Superior temporal gyrus (tissue), 1 donor: Measurements from ENCODE around the gene SNCAIP.
A peak's percentile ranks its signal among the peaks of the same experiment; 100 is the strongest.

Source experiments
- DNase-seq: peaks from one replicate; pipeline ENCODE4 v3.0.0-alpha.2; 2016; ENCODE audit errors: extremely low spot score

Gene SNCAIP

GRCh38 chr5:122423221-122423620, 111.2 kb downstream of the SNCAIP start:
- no peak for DNase-seq

DNA sequence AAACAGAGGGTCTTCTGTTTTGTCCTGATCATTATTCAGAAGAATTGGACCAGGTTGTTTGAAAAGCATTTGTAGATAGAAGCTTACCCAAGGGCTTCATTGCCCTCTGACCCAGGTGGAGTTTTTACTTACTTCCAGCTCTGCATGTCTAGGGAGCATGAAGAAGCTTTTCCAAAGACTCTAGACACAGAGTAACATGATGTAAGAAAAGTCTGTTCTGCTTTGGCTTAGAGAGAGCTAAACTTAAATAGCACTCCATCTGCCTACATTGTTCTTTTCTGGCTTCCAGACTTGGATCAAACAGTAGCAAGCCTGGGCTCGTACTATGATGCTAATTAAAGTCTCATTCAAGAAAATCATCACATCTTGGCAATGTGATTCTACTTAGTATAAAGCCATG, 112.1 kb downstream of the SNCAIP start:
- DNase-seq = peak; percentile 77

DNA sequence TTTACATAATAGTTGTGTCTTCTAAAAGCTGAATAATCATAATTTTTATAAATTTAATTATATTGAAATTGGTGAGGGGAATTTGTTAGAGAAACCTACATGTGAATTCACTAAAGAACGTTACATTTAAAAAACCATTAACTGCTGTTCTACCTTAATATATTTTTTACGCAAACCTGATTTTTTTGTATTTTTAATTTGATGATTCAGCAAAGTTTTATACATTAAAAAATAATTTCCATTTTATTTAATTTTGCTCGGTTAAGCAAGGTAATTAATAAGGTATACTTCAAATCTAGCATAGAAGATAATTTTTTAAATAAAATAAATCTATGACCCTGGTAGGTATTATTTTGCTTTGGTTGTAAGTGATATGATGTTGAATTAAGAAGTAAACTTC, 114.3 kb downstream of the SNCAIP start:
- DNase-seq = no peak

GRCh38 chr5:122427621-122428020, 115.6 kb downstream of the SNCAIP start:
- no peak for DNase-seq

GRCh38 chr5:122429545-122430318, 117.7 kb downstream of the SNCAIP start:
- no peak for DNase-seq

DNA sequence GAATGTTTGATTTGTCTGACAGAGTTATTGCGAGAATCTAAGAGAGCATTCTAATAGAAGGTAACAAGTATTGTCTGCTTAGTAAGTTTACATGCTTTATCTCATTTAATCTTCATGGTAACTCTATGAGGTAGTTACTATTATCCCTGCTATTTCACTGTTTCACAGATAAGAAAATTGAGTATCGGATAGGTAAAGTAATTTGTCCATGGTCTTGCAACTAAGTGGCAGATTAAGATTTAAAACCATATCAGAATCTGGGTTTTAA, 118.2 kb downstream of the SNCAIP start:
- DNase-seq = no peak

DNA sequence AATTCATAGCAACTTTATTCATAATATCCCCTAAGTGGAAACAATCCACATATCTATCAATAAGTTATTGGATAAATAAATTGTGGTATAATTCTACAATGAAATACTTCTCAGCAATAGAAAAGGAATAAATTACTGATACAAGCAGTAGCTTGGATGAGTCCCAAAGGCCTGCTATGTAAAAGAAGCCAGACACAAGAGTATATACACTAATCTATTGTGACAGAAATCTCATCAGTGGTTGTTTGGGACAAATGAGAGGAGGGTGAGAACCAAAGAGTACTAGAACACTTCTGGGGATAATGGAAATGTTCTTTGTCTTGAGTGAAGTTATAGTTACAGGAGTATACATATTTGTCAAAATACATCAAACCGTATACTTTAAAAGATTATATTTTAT, 119.3 kb downstream of the SNCAIP start:
- no peak for DNase-seq

DNA sequence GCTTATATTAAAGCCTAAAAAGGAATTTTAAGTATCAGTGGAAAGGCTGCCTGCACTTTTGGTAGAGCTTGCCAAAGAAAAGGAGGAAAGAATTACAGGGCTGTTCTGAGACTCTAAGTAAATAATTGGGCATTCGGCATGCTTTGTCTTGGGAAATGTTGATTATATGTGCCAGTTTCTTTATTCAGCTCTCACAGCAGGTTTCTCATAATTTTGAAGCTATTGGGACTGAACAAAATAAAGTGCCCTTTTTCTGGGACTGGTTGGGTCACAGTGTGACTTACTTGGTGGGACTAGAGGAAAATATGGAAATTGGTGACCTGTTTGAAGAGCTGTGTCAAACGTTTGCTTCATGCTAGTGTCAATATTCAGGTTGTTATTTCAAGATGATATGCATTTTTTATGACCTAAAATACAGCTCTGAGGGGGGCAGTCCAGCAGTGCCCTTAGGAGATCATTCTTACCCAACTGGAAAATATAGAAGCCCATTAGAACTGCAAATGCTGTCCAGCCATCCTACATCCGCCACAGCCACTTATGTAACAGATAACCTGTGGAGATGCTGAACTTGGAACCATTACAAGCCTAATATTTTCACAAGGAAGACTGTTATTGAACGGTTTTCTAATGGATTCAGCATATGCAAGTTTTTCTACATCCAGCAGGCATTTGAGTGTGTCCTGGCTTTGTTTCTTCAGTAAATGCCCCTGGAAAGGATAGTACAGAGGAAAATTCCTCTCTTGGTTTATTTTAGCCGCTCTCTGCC, 122.4 kb downstream of the SNCAIP start:
- DNase-seq = no peak

DNA sequence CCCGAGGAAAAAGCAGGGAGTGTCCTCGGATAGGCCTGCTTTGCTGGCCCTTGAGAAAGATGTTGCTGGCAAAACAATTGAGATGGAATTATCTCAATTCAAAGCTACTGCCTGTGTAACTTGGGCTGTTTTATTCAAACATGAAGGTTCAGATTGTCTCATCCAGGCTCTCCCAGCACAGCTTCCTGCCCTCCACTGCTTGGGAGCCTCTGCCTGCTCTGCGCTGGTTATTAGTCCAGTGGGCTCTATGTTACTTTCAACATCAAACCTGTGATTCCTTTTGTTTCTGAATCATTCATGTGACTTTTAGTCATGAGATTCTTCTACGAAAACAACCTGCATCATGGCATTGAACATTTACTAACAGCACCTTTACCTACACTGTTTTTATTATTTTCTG, 123.2 kb downstream of the SNCAIP start:
- DNase-seq = peak; percentile 45

GRCh38 chr5:122435761-122436160, 123.7 kb downstream of the SNCAIP start:
- DNase-seq = peak; percentile 65

DNA sequence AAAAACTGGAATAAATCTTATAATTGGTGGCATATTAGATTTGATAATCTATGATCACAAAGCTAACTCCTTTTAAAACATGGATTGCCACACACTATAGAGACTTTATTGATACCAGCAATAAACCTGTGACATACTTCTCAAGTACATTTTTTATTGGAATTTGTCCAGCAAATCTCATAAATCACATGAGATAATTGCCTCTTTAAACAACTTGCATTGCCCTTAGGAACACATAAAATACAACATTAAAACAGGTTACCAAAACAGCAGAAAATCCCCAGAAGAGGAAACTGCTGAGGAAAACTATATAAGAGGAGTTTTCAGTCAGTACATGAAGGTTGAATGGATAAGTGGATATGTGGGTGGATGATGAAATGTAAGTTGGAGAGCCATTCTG, 124.6 kb downstream of the SNCAIP start:
- no peak for DNase-seq

DNA sequence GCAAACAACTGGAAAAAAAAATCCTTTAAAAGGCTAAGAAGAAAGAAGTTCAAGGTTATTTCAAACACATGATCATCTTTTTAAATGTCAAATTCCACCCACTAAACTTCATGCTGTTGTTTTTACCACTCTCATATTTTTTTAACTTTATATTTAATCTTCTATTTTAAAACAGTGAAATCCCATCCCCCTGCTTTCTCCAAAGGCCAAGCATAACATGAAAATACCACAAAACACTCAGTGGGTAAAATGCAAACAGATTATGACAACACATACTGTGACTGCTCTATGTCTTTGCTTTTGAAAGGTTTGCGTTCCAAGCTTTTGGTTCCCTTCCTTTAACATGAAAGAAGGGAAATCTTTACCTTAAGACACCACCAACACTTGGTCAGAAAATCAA, 127.6 kb downstream of the SNCAIP start:
- DNase-seq = no peak

DNA sequence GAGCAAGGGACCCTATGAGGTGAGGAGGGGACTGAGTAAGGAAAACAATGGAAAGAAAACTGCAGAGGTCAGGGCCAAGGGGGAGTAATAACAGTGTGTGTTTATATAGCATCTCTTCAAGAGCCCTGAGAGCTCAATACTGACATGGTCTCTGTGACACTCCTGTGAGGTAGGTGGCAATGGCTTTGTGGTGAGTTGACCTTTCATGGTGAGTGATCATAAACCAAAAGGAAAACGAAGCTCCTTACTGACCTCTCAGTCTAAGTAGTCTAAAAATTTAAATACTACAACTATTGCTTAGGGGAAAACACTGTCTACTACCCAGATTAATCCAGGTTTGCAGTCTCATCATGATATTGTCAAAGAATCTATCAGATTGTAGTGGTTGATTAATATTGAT, 130.9 kb downstream of the SNCAIP start:
- DNase-seq = no peak

GRCh38 chr5:122444411-122444810, 132.4 kb downstream of the SNCAIP start:
- DNase-seq = no peak

- DNase-seq = no peak
Observed at GRCh38 chr5:122445070-122445469, 133.0 kb downstream of the SNCAIP start.

DNA sequence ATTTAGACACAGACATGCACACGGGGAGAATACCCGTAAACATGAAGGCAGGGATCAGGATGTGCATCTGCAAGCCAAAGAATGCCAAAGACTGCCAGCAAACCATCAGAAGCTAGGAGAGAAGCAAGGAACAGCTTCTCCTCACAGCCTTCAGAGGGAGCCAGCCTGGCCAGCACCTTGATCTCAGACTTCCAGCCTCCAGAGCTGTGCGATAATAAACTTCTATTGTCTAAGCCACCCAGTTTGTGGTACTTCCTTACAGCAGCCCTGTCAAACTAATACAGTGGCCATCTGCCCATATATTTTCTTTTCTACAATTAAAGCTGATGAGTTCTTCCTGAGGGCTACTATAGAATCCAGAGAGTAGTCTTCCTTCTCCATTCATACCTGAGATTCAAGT, 135.0 kb downstream of the SNCAIP start:
- no peak for DNase-seq

- DNase-seq = no peak
Observed at GRCh38 chr5:122447879-122448278, 135.8 kb downstream of the SNCAIP start.

DNA sequence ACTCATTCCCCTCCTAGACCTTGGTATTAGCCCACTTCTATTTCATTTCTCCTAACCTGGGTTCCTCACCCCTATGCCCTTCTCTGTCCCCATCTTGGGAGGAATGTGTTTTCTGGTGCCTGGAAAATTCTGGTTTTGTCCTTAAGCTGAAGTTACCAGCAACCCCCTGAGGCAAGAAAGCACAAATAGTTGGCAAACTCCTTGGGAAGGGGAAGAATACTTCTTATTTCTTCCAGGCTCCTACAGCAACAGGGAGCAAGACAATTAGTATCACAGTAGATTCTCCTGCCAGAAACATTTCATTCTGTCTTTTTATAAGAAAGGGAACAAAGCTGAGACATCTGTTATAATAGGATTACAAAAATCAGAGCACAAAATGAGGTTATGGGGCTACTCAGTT, 142.5 kb downstream of the SNCAIP start:
- DNase-seq = no peak

DNA sequence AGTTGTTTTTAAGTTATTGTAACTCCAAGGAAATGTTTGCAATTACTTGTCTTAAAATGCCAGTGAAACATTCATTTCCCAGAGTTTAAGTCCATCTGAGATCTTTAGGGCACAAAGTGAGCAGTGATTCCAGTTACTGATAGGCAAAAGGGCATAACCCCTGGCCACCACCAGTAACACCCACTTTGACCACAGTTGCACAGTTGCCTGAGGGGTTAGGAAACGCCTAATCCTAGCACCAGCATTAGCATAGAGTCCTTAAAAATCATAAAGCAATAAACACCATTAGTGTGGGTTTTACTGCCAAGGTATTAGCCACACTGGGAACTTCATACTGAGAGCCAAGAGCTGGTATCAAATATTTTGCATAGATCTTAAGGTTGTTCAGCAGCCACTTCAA, 143.9 kb downstream of the SNCAIP start:
- no peak for DNase-seq

- DNase-seq = no peak
Observed at GRCh38 chr5:122457178-122457826, 145.3 kb downstream of the SNCAIP start.

DNA sequence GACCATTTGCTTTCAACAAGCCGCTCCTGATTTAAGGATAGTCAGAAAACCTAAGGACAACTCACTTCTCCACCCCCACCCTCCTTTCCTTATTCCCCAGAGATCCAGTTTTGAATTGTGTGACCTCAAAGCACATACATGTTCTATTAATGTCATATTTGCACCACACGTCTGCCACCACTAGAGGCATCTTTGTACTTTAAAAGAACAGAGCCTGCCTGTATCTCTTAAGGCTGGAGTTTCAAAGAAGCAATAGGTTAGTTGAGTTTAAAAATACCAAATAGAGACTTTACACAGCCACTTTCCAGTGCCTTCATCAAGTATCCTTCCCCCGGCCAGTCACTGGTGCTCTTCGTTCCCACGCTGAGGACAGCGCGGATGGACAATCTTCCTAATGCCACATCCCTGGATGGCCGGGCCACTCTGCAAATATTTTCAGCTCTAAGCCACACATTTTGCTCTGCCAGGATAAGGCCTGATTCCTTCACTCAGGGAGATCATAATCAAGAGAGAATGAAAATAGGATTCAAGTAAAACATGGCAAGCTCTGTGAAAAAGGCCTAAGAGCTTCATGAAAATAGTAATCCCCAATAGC, 146.3 kb downstream of the SNCAIP start:
- DNase-seq = no peak

- no peak for DNase-seq
Observed at GRCh38 chr5:122462486-122462885, 150.4 kb downstream of the SNCAIP start.

DNA sequence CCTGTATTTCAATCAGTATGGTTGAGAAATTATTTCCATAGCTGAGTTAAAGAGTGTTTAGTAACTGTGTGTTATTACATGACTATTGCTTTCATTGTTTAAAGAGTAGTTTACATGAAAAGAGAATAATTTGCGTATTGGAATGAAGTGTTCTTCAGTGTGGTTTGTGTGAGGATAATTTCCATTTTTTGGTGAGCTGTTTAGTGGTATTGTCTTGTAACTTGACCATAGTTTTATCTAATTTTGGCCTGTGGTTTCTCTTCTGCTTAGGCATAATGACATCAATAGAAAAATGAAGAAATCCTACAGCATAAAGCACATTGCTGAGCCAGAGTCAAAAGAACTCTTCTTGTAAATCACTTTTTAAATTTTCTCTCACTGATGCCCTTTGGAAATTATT, 151.2 kb downstream of the SNCAIP start:
- DNase-seq = no peak
